ENCODE data around the gene SHROOM4. TPM values are rescaled to one million over a fixed set of nuclear protein-coding genes. Genes with fewer than 3 reads are reported as not detected.

The SHROOM4 gene
- total RNA-seq, 1 donor from 2014 or later, result 15.4 TPM

- peaks cover 44% of the 10 kb centered on the region for H3K4me1 Mint-ChIP-seq
- H3K36me3 Mint-ChIP-seq, result no peaks in the 10 kb centered on the region
- H3K27me3 Mint-ChIP-seq (ENCODE audit: low read depth), result no peaks in the 10 kb centered on the region
- TF ChIP-seq CTCF (IDR thresholded peaks at IDR 0.05; ENCODE audit: unreplicated experiment), result no peak
- no peak for DNase-seq (ENCODE audit: low spot score in 2 of 2, unreplicated experiment in 2 of 2)
- H3K4me3 Mint-ChIP-seq, result no peak overlapping the region
- no peak overlapping the region for H3K27ac Mint-ChIP-seq
- peaks cover 21% of the 10 kb centered on the region for H3K9me3 Mint-ChIP-seq
Observed at GRCh38 chrX:50700921-50701320, 113.1 kb downstream of the SHROOM4 start.

GRCh38 chrX:50698944-50699343 lies 115.0 kb downstream of the SHROOM4 start:
- peaks cover 25% of the 10 kb centered on the region for H3K4me1 Mint-ChIP-seq
- no peak overlapping the region for H3K4me3 Mint-ChIP-seq
- no peak overlapping the region for H3K27ac Mint-ChIP-seq
- TF ChIP-seq CTCF (IDR thresholded peaks at IDR 0.05; ENCODE audit: unreplicated experiment), result no peak
- peaks cover 3% of the 10 kb centered on the region for H3K36me3 Mint-ChIP-seq
- H3K9me3 Mint-ChIP-seq, result peaks cover 21% of the 10 kb centered on the region
- DNase-seq (ENCODE audit: low spot score in 2 of 2, unreplicated experiment in 2 of 2), result no peak
- no peaks in the 10 kb centered on the region for H3K27me3 Mint-ChIP-seq (ENCODE audit: low read depth)

GRCh38 chrX:50697691-50698090 lies 116.3 kb downstream of the SHROOM4 start:
- H3K27me3 Mint-ChIP-seq (ENCODE audit: low read depth), result no peaks in the 10 kb centered on the region
- H3K4me1 Mint-ChIP-seq, result peaks cover 20% of the 10 kb centered on the region
- H3K9me3 Mint-ChIP-seq, result peaks cover 16% of the 10 kb centered on the region
- no peak for DNase-seq (ENCODE audit: low spot score in 2 of 2, unreplicated experiment in 2 of 2)
- peak overlapping the region; percentile 91 for H3K27ac Mint-ChIP-seq
- no peak for TF ChIP-seq CTCF (IDR thresholded peaks at IDR 0.05; ENCODE audit: unreplicated experiment)
- no peak overlapping the region for H3K4me3 Mint-ChIP-seq
- peaks cover 7% of the 10 kb centered on the region for H3K36me3 Mint-ChIP-seq

GRCh38 chrX:50691820-50692219 lies 122.2 kb downstream of the SHROOM4 start:
- H3K4me3 Mint-ChIP-seq, result no peak overlapping the region
- peak; percentile 72 for TF ChIP-seq CTCF (IDR thresholded peaks at IDR 0.05; ENCODE audit: unreplicated experiment)
- H3K36me3 Mint-ChIP-seq, result peaks cover 7% of the 10 kb centered on the region
- H3K4me1 Mint-ChIP-seq, result peaks cover under 1% of the 10 kb centered on the region
- H3K27ac Mint-ChIP-seq, result no peak overlapping the region
- H3K9me3 Mint-ChIP-seq, result peaks cover 5% of the 10 kb centered on the region
- DNase-seq (ENCODE audit: low spot score in 2 of 2, unreplicated experiment in 2 of 2), result no peak
- H3K27me3 Mint-ChIP-seq (ENCODE audit: low read depth), result no peaks in the 10 kb centered on the region

- H3K4me1 Mint-ChIP-seq, result no peaks in the 10 kb centered on the region
- H3K27me3 Mint-ChIP-seq (ENCODE audit: low read depth), result no peaks in the 10 kb centered on the region
- no peak for DNase-seq (ENCODE audit: low spot score in 2 of 2, unreplicated experiment in 2 of 2)
- no peaks in the 10 kb centered on the region for H3K36me3 Mint-ChIP-seq
- H3K27ac Mint-ChIP-seq, result no peak overlapping the region
- no peak overlapping the region for H3K4me3 Mint-ChIP-seq
- no peaks in the 10 kb centered on the region for H3K9me3 Mint-ChIP-seq
- no peak for TF ChIP-seq CTCF (IDR thresholded peaks at IDR 0.05; ENCODE audit: unreplicated experiment)
Observed at GRCh38 chrX:50684871-50685270, 129.1 kb downstream of the SHROOM4 start.

- H3K27me3 Mint-ChIP-seq (ENCODE audit: low read depth), result no peaks in the 10 kb centered on the region
- no peak overlapping the region for H3K27ac Mint-ChIP-seq
- no peak for DNase-seq (ENCODE audit: low spot score in 2 of 2, unreplicated experiment in 2 of 2)
- H3K9me3 Mint-ChIP-seq, result peaks cover 1% of the 10 kb centered on the region
- H3K4me1 Mint-ChIP-seq, result no peaks in the 10 kb centered on the region
- no peak overlapping the region for H3K4me3 Mint-ChIP-seq
- peak; percentile 12 for TF ChIP-seq CTCF (IDR thresholded peaks at IDR 0.05; ENCODE audit: unreplicated experiment)
- H3K36me3 Mint-ChIP-seq, result no peaks in the 10 kb centered on the region
Observed at GRCh38 chrX:50680990-50681389, 133.0 kb downstream of the SHROOM4 start.

Measured in mesothelial cell of epicardium (in vitro differentiated cells).